ENCODE data around the gene RBBP7.

Gene RBBP7

DNA sequence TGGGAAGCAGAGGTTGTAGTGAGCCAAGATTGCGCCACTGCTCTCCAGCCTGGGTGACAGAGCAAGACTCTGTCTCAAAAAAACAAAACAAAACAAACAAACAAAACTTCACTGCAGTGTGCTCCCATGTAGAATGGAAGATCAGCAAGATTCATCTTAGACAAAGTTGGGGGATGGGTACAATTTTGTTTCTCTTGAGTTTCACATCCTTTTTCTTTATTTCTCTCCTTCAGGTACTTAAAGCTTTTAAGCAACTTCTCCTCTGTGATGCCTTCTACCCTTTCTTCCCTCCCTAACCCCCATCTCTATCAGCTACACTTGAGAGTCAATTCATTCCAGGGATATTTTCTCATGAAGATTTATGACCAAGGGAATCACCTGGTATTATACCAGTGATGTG lies 15.5 kb upstream of the RBBP7 start:
- DNase-seq (ENCODE audit: low spot score) (no peak), ATAC-seq (ENCODE audit: low read depth) (no peak)
- H3K4me1 ChIP-seq (ENCODE audit: insufficient read depth, poor library complexity, severe bottlenecking), result no peaks in the 10 kb centered on the region
- no peaks in the 10 kb centered on the region for H3K9me3 ChIP-seq (ENCODE audit: severe bottlenecking)
- no peaks in the 10 kb centered on the region for H3K27me3 ChIP-seq (ENCODE audit: insufficient read depth, poor library complexity, severe bottlenecking)
- H3K36me3 ChIP-seq (ENCODE audit: low read depth), result no peaks in the 10 kb centered on the region
- H3K4me3 ChIP-seq (ENCODE audit: severe bottlenecking), result no peak overlapping the region
- no peak overlapping the region for H3K27ac ChIP-seq (ENCODE audit: poor library complexity, severe bottlenecking)
- TF ChIP-seq, protein P1, sequence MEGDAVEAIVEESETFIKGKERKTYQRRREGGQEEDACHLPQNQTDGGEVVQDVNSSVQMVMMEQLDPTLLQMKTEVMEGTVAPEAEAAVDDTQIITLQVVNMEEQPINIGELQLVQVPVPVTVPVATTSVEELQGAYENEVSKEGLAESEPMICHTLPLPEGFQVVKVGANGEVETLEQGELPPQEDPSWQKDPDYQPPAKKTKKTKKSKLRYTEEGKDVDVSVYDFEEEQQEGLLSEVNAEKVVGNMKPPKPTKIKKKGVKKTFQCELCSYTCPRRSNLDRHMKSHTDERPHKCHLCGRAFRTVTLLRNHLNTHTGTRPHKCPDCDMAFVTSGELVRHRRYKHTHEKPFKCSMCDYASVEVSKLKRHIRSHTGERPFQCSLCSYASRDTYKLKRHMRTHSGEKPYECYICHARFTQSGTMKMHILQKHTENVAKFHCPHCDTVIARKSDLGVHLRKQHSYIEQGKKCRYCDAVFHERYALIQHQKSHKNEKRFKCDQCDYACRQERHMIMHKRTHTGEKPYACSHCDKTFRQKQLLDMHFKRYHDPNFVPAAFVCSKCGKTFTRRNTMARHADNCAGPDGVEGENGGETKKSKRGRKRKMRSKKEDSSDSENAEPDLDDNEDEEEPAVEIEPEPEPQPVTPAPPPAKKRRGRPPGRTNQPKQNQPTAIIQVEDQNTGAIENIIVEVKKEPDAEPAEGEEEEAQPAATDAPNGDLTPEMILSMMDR (IDR thresholded peaks at IDR 0.05; ENCODE audit: poor library complexity, severe bottlenecking), result no peak

DNA sequence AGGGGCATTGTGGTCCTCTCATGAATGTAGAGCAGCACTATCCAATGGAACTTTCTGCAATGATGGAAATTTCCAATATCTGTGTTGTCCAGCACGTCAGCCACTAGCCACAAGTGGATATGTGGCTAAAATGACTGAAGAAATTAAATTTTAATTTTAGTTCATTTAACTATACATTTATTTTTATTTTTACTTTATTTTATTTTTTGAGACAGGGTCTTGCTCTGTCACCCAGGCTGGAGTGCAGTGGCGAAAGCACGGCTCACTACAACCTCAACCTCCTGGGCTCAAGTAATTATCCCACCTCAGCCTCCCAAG lies 13.3 kb upstream of the RBBP7 start:
- TF ChIP-seq, protein P1 (IDR thresholded peaks at IDR 0.05; ENCODE audit: poor library complexity, severe bottlenecking), result peak; percentile 37
- DNase-seq (ENCODE audit: low spot score) (no peak), ATAC-seq (ENCODE audit: low read depth) (no peak)
- no peak overlapping the region for H3K4me3 ChIP-seq (ENCODE audit: severe bottlenecking)
- H3K4me1 ChIP-seq (ENCODE audit: insufficient read depth, poor library complexity, severe bottlenecking), result no peaks in the 10 kb centered on the region
- no peaks in the 10 kb centered on the region for H3K27me3 ChIP-seq (ENCODE audit: insufficient read depth, poor library complexity, severe bottlenecking)
- H3K9me3 ChIP-seq (ENCODE audit: severe bottlenecking), result no peaks in the 10 kb centered on the region
- no peaks in the 10 kb centered on the region for H3K36me3 ChIP-seq (ENCODE audit: low read depth)
- peak overlapping the region; percentile 37 for H3K27ac ChIP-seq (ENCODE audit: poor library complexity, severe bottlenecking)

DNA sequence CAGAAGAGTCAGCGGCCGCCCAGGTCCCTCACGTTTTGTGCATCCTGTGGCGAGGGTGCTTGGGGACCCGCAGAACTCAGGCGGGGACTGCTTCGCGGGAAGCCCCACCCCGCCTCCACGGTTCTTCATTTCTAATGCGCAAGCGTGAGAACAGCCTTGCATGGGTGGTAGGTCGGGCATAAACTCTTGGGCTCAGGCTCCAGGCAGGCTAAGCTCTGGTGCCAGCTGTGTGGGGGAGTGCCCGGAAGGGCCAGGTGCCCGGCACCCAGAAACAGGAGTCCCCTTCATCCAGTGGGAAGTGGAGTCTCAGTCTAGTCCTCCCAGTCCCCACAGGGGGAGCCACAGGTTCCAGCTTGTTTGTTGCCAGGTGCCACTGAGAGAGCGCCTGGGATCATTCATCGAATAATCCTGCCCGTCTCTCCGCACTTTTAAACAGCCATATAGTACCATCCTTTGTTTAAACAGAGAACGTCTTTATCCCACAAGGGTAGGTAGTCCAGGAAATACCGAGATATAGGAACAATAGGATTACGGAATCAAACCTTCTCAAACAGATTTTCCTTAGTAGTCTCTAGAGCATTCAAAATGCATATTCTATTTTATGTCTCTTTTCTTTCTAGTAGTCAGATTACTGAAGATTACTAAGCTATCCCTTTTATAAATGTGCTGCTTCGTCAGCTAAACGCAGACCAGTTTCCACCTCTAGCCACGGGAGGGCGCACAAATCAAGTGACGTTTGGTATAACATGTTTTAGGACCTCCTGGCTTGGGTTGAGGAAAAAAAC lies 12.7 kb upstream of the RBBP7 start:
- H3K9me3 ChIP-seq (ENCODE audit: severe bottlenecking), result no peaks in the 10 kb centered on the region
- H3K27ac ChIP-seq (ENCODE audit: poor library complexity, severe bottlenecking), result peak overlapping the region; percentile 37
- H3K27me3 ChIP-seq (ENCODE audit: insufficient read depth, poor library complexity, severe bottlenecking), result no peaks in the 10 kb centered on the region
- TF ChIP-seq, protein P1 (IDR thresholded peaks at IDR 0.05; ENCODE audit: poor library complexity, severe bottlenecking), result peak; percentile 76
- no peaks in the 10 kb centered on the region for H3K4me1 ChIP-seq (ENCODE audit: insufficient read depth, poor library complexity, severe bottlenecking)
- DNase-seq (ENCODE audit: low spot score), result no peak
- no peaks in the 10 kb centered on the region for H3K36me3 ChIP-seq (ENCODE audit: low read depth)
- peak; percentile 83 for ATAC-seq (ENCODE audit: low read depth)
- peak overlapping the region; percentile 26 for H3K4me3 ChIP-seq (ENCODE audit: severe bottlenecking)

DNA sequence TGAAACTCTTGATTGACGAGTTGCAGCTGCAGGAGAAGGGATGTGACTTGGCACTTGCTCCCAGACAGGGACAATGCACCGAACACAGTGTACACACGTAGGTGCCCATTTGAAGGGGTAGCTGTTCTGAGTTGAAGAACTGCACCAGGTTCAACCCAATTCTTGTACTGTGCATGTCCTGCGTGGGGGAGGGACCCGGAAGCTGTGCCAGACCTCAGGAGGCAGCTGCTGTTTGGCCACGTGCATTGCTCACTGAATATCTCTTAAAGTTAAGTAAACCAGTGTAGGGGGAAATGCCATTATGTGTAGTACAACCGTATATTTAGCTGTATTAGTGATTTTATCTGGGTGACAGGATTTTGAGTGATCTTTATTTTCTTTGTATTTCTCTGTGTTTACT lies 12.0 kb upstream of the RBBP7 start:
- no peak overlapping the region for H3K4me3 ChIP-seq (ENCODE audit: severe bottlenecking)
- TF ChIP-seq, protein P1 (IDR thresholded peaks at IDR 0.05; ENCODE audit: poor library complexity, severe bottlenecking), result no peak
- H3K27ac ChIP-seq (ENCODE audit: poor library complexity, severe bottlenecking), result peak overlapping the region; percentile 37
- no peaks in the 10 kb centered on the region for H3K27me3 ChIP-seq (ENCODE audit: insufficient read depth, poor library complexity, severe bottlenecking)
- H3K9me3 ChIP-seq (ENCODE audit: severe bottlenecking), result no peaks in the 10 kb centered on the region
- no peaks in the 10 kb centered on the region for H3K36me3 ChIP-seq (ENCODE audit: low read depth)
- H3K4me1 ChIP-seq (ENCODE audit: insufficient read depth, poor library complexity, severe bottlenecking), result no peaks in the 10 kb centered on the region
- ATAC-seq (ENCODE audit: low read depth) (no peak; the same call in 2 of the 3 replicates), DNase-seq (ENCODE audit: low spot score) (no peak)

DNA sequence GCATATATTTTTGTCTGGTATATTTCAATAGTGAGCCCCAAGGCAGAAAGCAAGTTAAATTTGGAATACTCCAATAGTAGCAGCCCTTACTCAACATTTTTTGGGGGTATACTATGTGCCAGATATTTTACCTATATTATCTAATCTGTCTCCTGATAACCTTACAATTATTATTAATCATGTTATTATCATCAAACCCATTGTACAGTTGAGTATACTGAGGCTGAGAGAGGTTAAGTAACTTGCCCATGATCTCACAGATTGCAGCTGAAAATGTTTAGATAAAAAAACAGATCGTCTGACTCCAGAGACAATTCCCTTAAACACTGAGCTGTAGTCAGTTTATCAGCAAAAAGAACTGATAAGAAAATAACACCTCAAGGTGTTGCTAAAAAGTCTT lies 6.5 kb upstream of the RBBP7 start:
- no peaks in the 10 kb centered on the region for H3K4me1 ChIP-seq (ENCODE audit: insufficient read depth, poor library complexity, severe bottlenecking)
- no peak overlapping the region for H3K27ac ChIP-seq (ENCODE audit: poor library complexity, severe bottlenecking)
- no peak overlapping the region for H3K4me3 ChIP-seq (ENCODE audit: severe bottlenecking)
- H3K9me3 ChIP-seq (ENCODE audit: severe bottlenecking), result no peaks in the 10 kb centered on the region
- DNase-seq (ENCODE audit: low spot score), result no peak
- ATAC-seq (ENCODE audit: low read depth), result no peak
- H3K27me3 ChIP-seq (ENCODE audit: insufficient read depth, poor library complexity, severe bottlenecking), result no peaks in the 10 kb centered on the region
- TF ChIP-seq, protein P1 (IDR thresholded peaks at IDR 0.05; ENCODE audit: poor library complexity, severe bottlenecking), result no peak
- H3K36me3 ChIP-seq (ENCODE audit: low read depth), result no peaks in the 10 kb centered on the region
